Measurements from ENCODE around the gene ITPR3.

Gene ITPR3

DNA sequence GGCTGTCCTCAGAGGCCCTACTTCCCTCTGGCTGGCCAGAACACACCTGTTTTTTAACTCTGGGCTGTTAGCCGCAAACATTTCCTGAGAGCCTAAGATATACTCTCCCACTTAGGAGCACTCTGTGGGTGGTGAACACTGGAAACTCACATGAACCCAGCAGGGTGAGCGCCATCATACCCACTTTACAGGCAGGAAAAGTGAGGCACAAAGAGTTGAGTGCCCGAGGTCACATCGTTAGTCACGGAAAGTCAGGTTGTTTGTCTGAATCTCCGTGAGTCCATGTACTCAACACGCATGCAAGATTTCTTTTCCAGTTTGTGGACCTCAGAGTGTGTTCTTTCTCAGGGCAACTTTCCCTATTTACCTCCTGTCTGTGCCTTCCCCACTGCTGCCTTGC is 43.0 kb upstream of the ITPR3 start:
- H3K4me3 ChIP-seq (ENCODE audit: low read depth, low read length): peak overlapping the region; percentile 93

DNA sequence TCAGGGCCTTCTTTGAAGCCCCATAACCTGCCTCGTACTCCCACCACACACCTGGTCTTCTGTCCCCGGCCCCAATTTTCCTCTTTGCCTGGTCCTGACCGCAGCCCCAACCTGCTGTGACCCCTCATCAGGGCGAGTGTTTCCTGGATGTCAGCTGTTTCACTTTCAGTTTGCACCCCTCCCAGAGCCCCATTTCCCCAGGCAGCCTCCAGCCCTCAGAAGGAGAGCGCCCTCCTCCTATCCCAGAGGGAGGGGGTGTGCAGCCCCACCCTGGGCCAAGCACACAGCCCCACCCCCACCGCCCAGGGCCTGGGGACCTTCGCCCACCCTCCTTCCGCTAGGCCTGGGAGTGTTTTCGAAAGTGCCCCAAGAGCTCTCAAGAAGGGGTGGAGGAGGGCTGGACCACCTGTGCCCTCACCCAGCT is 42.5 kb upstream of the ITPR3 start:
- DNase-seq (ENCODE audit: low read depth): no peak
- TF ChIP-seq, protein P1, sequence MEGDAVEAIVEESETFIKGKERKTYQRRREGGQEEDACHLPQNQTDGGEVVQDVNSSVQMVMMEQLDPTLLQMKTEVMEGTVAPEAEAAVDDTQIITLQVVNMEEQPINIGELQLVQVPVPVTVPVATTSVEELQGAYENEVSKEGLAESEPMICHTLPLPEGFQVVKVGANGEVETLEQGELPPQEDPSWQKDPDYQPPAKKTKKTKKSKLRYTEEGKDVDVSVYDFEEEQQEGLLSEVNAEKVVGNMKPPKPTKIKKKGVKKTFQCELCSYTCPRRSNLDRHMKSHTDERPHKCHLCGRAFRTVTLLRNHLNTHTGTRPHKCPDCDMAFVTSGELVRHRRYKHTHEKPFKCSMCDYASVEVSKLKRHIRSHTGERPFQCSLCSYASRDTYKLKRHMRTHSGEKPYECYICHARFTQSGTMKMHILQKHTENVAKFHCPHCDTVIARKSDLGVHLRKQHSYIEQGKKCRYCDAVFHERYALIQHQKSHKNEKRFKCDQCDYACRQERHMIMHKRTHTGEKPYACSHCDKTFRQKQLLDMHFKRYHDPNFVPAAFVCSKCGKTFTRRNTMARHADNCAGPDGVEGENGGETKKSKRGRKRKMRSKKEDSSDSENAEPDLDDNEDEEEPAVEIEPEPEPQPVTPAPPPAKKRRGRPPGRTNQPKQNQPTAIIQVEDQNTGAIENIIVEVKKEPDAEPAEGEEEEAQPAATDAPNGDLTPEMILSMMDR (IDR thresholded peaks at IDR 0.05; ENCODE audit: low read depth, low read length, missing control alignments): no peak
- H3K4me3 ChIP-seq (ENCODE audit: low read depth, low read length): peak overlapping the region; percentile 93

More for the DNA sequence above, 43.0 kb upstream of the ITPR3 start:
- TF ChIP-seq, protein P1 (IDR thresholded peaks at IDR 0.05; ENCODE audit: low read depth, low read length, missing control alignments): no peak
- DNase-seq (ENCODE audit: low read depth): no peak

DNA sequence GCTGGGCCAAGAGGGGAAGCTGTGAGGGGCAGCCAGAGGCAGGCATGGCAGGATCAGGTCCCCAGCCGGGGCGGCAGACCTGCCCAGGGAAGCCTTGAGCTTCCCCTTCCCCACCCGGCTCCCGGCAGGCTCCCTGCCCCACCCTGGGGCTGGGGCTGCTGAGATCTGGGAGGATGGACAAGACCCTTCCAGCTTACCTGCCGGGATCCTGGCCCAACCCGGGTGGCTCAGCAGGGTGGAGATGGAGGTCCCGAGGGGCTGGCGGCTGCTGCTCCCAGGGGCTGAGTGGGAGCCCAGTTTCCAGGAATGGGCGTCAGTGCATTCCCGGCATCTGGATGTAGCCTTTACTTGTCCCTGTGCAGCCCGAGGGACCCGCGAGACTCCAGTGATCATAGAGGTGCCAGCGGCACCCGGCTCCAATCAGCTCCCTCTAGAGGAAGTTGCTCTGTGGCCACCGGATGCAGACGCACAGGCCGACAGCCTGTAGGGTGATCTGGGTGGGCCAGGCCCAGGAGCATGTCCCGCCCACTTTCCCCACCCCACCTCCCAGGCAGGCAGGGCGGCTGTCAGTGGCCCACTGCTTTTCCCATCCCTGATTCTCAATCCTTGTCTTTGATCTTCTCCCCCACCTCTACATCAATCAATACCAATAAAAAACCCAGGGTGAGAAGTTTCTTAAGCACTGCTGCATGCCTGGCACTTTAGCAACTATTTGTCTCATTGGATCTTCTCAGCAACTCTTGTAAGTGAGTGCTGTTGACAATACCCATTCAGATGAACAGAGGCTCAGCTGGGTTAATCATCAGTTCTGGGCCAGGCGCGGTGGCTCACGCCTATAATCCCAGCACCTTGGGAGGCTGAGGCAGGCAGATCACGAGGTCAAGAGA is 41.1 kb upstream of the ITPR3 start, which contains the start of gene BAK1:
TSS of gene BAK1 (minus strand) at position 449 of the 887 bp plus-strand sequence. CDS start 2,672 bp downstream, outside the sequence.
- TF ChIP-seq, protein P1 (IDR thresholded peaks at IDR 0.05; ENCODE audit: low read depth, low read length, missing control alignments): peak; percentile 50
- H3K4me3 ChIP-seq (ENCODE audit: low read depth, low read length): peak within 1 kb of the TSS; percentile 93
- DNase-seq (ENCODE audit: low read depth): peak; percentile 74

DNA sequence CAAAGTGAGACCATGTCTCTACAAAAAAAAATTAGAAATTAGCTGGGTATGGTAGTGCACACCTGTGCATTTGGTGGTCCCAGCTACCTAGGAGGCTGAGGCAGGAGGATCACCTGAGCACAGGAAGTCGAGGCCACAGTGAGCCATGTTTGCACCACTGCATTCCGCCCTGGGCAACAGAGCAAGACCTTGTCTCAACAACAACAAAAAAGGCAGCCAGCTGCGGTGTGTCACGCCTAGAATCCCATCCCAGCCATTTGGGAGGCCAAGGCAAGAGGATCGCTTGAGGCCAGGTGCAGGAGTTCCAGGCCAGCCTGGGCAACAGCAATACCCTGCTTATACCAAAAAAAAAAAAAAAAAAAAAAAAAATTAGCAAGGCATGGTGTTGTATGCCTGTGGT is 39.9 kb upstream of the ITPR3 start:
- TF ChIP-seq, protein P1 (IDR thresholded peaks at IDR 0.05; ENCODE audit: low read depth, low read length, missing control alignments): no peak
- no peak for DNase-seq (ENCODE audit: low read depth)
- H3K4me3 ChIP-seq (ENCODE audit: low read depth, low read length): no peak overlapping the region

DNA sequence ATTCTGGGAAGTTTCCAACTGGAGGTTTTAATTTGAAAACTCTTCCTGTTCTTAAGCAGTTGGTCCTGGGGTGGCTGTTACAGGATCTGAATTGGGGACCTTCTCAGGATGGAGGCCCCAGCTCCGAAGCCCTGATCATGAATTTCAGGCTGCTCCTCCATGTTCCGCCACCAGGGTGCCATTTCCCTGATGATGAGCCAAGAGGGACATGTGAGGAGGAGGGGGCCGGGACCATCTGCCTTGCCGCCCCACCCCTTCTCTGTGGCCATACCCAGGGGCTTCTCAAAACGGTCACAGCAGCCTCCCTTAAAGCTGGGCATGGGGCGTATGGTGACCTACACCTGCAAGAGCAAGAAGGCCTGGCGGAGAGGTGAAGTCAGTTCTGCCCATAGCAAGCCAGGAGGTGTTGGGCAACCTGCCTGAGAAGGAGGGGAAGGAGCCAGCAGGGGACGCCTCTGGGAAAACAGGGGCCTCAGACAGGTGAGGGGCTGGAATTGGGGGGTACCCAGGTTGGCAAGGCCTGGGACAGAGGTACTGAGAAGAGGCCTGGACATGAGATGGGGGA is 37.4 kb upstream of the ITPR3 start:
- H3K4me3 ChIP-seq (ENCODE audit: low read depth, low read length): no peak overlapping the region
- TF ChIP-seq, protein P1 (IDR thresholded peaks at IDR 0.05; ENCODE audit: low read depth, low read length, missing control alignments): peak; percentile 48
- no peak for DNase-seq (ENCODE audit: low read depth)

DNA sequence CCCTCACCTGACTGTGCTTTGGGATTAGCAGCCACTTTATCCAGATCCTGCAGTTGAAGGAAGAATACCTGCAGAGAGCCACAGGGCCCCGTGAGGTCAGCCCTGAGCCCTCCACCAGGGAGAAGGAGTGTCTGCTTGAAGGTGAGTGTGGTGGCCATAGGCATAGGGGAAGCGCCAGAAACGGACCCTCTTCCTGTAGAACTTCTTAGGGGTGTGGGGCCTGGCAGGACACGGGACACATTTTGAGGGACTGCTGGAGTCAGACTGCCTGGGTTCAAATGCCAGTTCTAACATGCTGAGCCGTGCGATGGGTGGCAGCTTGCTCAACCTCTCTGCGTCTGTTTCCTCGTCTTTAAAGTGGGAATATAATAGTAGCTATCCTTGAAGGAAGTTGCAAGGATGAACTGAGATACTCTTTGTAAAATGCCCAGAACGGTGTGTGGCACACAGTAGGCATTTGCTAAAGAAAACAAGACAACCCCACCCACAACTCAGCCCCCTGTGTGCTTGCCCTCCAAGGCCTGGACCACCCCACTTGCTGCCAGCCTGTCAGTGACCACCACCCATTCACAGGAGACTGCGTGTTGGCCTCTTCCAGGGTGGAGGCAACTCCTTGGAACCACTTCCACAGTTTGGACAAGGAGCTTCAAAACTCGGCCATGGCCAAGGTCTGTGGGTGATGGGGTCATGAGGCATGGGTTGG is 36.3 kb upstream of the ITPR3 start:
- peak overlapping the region; percentile 35 for H3K4me3 ChIP-seq (ENCODE audit: low read depth, low read length)
- TF ChIP-seq, protein P1 (IDR thresholded peaks at IDR 0.05; ENCODE audit: low read depth, low read length, missing control alignments): no peak
- DNase-seq (ENCODE audit: low read depth): no peak
